ENCODE results near the gene SPDYE6.
"Not testable (repeated sequence)": the region's sequence is repeated elsewhere in the genome, so short reads cannot be mapped to it uniquely, and the experiment has no call there.

The SPDYE6 gene

DNA sequence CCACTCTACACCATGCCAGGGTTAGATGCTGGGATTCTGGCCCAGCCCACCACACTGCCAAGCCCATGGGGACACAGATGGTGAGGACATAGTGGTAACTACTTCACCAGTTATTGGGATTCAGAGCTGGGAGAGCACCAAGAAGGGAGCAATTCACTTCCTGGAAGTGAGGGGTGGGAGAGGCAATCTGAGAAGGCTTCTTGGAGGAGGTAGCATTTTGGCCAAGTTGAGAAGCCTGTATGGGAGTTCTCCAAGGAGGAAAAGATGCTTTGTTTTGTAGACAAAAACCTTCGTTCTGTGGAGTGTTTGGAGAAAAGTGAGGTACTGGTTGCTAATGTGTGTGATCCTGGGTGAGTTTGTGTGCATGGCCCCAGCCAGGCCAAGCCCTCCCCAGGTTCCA, 36.1 kb upstream of the SPDYE6 start:
- 96 to 98% methylated on average over 1 of the region's 1 CpG for WGBS, 2 experiments
- Histone ChIP-seq H3K27ac (ENCODE audit: insufficient read depth, low read depth, low read length, poor library complexity, severe bottlenecking) (no peak overlapping the region), H3K4me3 (ENCODE audit: insufficient read depth, low read depth, low read length) (no peak overlapping the region), H3K27me3 (ENCODE audit: control insufficient read depth, insufficient read depth, low read length, poor library complexity, severe bottlenecking) (no peaks in the 10 kb centered on the region), H3K4me1 (ENCODE audit: control insufficient read depth, insufficient read depth, low read length) (peaks cover 3% of the 10 kb centered on the region), H3K36me3 (ENCODE audit: control insufficient read depth, insufficient read depth, low read length) (peaks cover 6% of the 10 kb centered on the region), H3K9me3 (ENCODE audit: control insufficient read depth, low read length) (no peaks in the 10 kb centered on the region)

DNA sequence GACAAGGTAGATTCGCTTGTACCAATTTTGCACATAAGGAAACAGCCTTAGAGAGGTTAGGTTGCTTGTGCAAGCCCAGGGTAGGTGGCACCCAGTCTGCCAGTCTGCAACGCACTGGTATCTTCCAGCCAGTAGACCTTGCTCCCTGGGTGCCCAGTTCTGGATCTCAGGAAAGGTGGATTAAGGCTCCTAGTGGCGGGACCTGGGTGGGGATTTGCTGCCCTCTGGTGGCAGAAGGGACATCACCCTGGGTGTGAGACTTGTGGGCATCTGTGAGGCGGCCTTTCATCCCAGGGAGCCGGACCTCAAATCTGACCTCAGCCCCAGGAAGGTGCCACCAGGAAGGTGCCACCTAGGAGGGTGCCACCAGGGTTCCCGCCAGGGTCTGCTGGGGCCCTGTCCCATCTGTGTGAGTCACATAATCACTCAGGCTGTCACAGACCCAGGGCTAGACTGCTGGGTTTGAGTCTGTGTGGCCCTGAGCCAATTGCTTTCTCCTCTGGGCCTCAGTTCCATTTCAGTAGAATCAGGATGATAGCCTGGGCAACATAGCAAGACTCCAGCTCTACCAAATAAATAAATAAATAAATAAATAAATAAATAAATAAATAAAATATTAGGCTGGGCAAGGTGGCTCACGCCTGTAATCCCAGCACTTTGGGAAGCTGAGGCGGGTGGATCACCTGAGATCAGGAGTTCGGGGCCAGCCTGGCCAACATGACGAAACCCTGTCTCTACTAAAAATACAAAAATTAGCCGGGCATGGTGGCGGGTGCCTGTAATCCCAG, 34.6 kb upstream of the SPDYE6 start:
- no peaks in the 10 kb centered on the region for H3K9me3 ChIP-seq (ENCODE audit: control insufficient read depth, low read length)

DNA sequence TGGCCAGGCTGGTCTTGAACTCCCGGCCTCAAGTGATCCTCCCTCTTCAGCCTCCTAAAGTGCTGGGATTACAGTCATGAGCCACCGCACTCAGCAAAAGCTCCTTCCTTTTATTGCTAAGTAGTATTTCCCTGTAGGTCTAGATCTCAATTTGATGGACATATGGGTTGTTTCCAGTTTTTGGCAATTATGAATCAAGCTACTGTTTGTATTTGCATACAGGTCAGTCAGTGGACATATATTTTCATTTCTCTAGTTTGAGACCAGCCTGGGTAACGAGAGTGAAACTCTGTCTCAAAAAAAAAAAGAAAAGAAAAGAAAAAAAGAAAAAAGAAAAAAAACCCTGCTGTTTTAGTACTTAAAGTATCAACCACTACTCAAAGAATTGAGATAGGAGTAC, 33.6 kb upstream of the SPDYE6 start:
- H3K27ac ChIP-seq (ENCODE audit: insufficient read depth, low read depth, low read length, poor library complexity, severe bottlenecking) = no peak overlapping the region
- no peaks in the 10 kb centered on the region for H3K27me3 ChIP-seq (ENCODE audit: control insufficient read depth, insufficient read depth, low read length, poor library complexity, severe bottlenecking)
- H3K9me3 ChIP-seq (ENCODE audit: control insufficient read depth, low read length) = no peaks in the 10 kb centered on the region
- peaks cover 6% of the 10 kb centered on the region for H3K36me3 ChIP-seq (ENCODE audit: control insufficient read depth, insufficient read depth, low read length)
- H3K4me1 ChIP-seq (ENCODE audit: control insufficient read depth, insufficient read depth, low read length) = no peaks in the 10 kb centered on the region
- WGBS, 2 experiments = 92 to 96% methylated on average over 3 of the region's 3 CpGs
- no peak overlapping the region for H3K4me3 ChIP-seq (ENCODE audit: insufficient read depth, low read depth, low read length)

More for the DNA sequence above, 34.6 kb upstream of the SPDYE6 start:
- no peak overlapping the region for H3K4me3 ChIP-seq (ENCODE audit: insufficient read depth, low read depth, low read length)
- WGBS, 2 experiments = 70 to 75% methylated on average over 8 to 11 of the region's 12 CpGs
- no peaks in the 10 kb centered on the region for H3K27me3 ChIP-seq (ENCODE audit: control insufficient read depth, insufficient read depth, low read length, poor library complexity, severe bottlenecking)
- H3K27ac ChIP-seq (ENCODE audit: insufficient read depth, low read depth, low read length, poor library complexity, severe bottlenecking) = no peak overlapping the region
- H3K36me3 ChIP-seq (ENCODE audit: control insufficient read depth, insufficient read depth, low read length) = peaks cover 6% of the 10 kb centered on the region
- no peaks in the 10 kb centered on the region for H3K4me1 ChIP-seq (ENCODE audit: control insufficient read depth, insufficient read depth, low read length)

DNA sequence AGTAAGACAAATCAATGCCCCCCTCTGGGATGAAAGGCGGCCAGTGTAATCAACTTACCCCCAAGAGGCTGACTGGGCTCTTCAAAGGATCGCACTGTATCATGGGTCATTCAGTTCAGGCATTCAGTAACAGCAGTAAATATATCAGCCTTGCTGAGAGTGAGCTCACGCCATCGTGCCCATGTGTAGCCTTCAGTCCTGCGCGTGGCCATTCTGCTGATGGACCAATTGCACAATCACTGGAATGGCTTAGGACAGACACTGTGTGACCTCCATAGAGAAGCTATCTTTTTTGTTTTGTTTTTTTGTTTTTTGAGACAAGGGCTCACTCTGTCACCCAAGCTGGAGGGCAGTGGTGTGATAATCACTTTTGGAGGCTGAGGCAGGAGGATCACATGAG, 30.8 kb upstream of the SPDYE6 start:
- WGBS, 2 experiments = 95 to 97% methylated on average over 6 of the region's 6 CpGs
- H3K27me3 ChIP-seq (ENCODE audit: control insufficient read depth, insufficient read depth, low read length, poor library complexity, severe bottlenecking) = no peaks in the 10 kb centered on the region
- H3K9me3 ChIP-seq (ENCODE audit: control insufficient read depth, low read length) = no peaks in the 10 kb centered on the region
- H3K4me3 ChIP-seq (ENCODE audit: insufficient read depth, low read depth, low read length) = no peak overlapping the region
- no peak overlapping the region for H3K27ac ChIP-seq (ENCODE audit: insufficient read depth, low read depth, low read length, poor library complexity, severe bottlenecking)
- H3K4me1 ChIP-seq (ENCODE audit: control insufficient read depth, insufficient read depth, low read length) = no peaks in the 10 kb centered on the region
- peaks cover 3% of the 10 kb centered on the region for H3K36me3 ChIP-seq (ENCODE audit: control insufficient read depth, insufficient read depth, low read length)

DNA sequence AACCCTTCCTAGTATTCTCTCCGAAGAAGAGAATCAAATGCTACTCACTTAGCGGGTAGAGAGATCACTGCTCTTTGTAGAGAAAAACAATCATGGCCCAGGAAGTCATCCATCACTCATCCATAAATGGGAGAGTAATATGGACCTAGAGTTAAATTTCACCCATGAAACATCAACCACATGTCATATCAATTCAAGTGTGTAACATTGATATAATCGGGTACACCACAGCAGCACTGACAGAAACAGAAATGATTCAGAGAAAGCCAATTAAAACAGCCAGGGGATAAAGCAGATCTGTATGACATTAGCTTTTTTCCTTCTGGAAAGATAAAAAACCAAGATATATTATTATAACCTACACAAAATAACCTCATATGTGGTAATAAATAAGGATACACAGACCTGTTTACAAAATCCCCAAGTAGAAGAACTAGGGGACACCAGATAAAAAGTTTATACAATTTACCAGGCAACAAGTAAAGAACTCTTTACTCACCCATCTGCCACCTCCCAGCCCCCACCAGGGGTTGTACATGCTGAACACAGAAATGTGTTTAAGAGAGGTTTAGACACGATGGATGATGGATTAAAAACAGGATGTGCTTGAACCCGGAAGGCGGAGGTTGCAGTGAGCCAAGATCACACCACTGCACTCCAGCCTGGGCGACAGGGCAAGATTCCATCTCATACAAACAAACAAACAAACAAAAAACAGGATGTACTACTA, 25.6 kb upstream of the SPDYE6 start:
- H3K27ac ChIP-seq (ENCODE audit: insufficient read depth, low read depth, low read length, poor library complexity, severe bottlenecking); H3K36me3 ChIP-seq (ENCODE audit: control insufficient read depth, insufficient read depth, low read length); H3K27me3 ChIP-seq (ENCODE audit: control insufficient read depth, insufficient read depth, low read length, poor library complexity, severe bottlenecking); H3K4me1 ChIP-seq (ENCODE audit: control insufficient read depth, insufficient read depth, low read length); H3K4me3 ChIP-seq (ENCODE audit: insufficient read depth, low read depth, low read length); H3K9me3 ChIP-seq (ENCODE audit: control insufficient read depth, low read length): not testable (repeated sequence)
- 88 to 95% methylated on average over 5 to 6 of the region's 7 CpGs for WGBS, 2 experiments

DNA sequence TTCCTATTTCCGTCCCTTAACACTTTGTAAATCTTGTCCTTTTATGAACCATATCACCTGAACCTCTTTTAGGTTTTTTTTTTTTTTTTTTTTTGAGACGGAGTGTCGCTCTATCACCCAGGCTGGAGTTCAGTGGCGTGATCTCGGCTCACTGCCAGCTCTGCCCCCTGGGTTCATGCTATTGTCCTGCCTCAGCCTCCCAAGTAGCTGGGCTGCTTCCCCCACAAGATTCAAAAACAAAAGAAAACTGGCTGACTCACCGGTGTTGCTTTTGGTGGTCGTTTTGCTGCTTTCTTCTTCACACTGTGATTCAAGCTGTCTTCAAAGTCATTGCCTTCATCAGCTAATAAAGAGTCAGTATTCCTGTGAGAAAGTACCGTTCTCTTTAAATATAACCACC, 24.6 kb upstream of the SPDYE6 start:
- H3K27me3 ChIP-seq (ENCODE audit: control insufficient read depth, insufficient read depth, low read length, poor library complexity, severe bottlenecking); H3K9me3 ChIP-seq (ENCODE audit: control insufficient read depth, low read length); H3K27ac ChIP-seq (ENCODE audit: insufficient read depth, low read depth, low read length, poor library complexity, severe bottlenecking); H3K4me3 ChIP-seq (ENCODE audit: insufficient read depth, low read depth, low read length); H3K36me3 ChIP-seq (ENCODE audit: control insufficient read depth, insufficient read depth, low read length); H3K4me1 ChIP-seq (ENCODE audit: control insufficient read depth, insufficient read depth, low read length): not testable (repeated sequence)
- WGBS, 2 experiments = 41 to 43% methylated on average over 8 of the region's 8 CpGs

DNA sequence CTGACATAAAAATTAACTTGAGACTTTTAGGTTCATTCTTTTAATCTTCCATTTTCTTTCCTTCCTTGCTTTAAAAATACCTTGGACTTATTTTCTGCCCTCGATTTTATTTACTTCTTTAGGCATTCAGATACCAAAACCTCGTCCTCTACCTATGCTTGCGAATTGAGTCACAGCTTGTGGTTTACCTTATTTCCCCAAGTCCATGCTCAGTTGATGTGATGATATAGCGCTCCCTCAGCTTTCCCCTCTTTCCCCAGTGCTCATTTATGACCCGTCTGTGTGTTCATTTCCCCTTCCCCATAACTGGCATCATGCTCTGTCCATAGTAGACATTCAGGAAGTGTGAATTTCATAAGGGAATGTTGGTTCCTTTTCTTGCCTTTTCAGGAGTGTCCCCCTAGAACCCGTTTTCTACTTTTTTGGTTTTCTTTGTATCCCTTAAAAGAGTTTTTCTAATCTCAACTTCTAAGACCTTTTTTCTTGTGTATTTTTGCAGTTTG, 20.8 kb upstream of the SPDYE6 start:
- H3K27ac ChIP-seq (ENCODE audit: insufficient read depth, low read depth, low read length, poor library complexity, severe bottlenecking) = no peak overlapping the region
- H3K4me3 ChIP-seq (ENCODE audit: insufficient read depth, low read depth, low read length) = no peak overlapping the region
- H3K27me3 ChIP-seq (ENCODE audit: control insufficient read depth, insufficient read depth, low read length, poor library complexity, severe bottlenecking) = no peaks in the 10 kb centered on the region
- no peaks in the 10 kb centered on the region for H3K9me3 ChIP-seq (ENCODE audit: control insufficient read depth, low read length)
- H3K36me3 ChIP-seq (ENCODE audit: control insufficient read depth, insufficient read depth, low read length) = no peaks in the 10 kb centered on the region
- 94% methylated on average over 6 of the region's 6 CpGs for WGBS, 2 experiments
- H3K4me1 ChIP-seq (ENCODE audit: control insufficient read depth, insufficient read depth, low read length) = no peaks in the 10 kb centered on the region

DNA sequence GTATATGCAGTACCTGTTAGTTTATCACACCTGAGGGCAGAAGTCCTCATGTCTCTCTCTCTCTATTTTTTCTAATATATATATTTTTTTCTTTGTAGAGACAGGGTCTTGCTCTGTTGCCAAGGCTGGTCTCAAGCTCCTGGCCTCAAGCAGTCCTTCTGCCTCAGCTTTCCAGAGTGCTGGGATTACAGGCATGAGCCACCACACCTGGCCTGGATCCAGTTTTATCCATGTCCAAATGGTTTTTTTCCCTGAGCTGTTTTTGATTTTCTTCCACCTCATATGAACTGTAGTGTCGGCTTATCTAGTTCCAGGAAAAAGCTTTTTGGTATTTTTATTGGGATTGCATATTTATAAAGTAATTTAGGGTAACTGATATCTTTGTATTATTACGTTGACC, 16.6 kb upstream of the SPDYE6 start:
- not testable (repeated sequence) for H3K27me3 ChIP-seq (ENCODE audit: control insufficient read depth, insufficient read depth, low read length, poor library complexity, severe bottlenecking); H3K9me3 ChIP-seq (ENCODE audit: control insufficient read depth, low read length); H3K4me1 ChIP-seq (ENCODE audit: control insufficient read depth, insufficient read depth, low read length); H3K36me3 ChIP-seq (ENCODE audit: control insufficient read depth, insufficient read depth, low read length); H3K27ac ChIP-seq (ENCODE audit: insufficient read depth, low read depth, low read length, poor library complexity, severe bottlenecking); H3K4me3 ChIP-seq (ENCODE audit: insufficient read depth, low read depth, low read length)
- no CpG with 5 or more reads among the region's 2 CpGs for WGBS, 2 experiments

DNA sequence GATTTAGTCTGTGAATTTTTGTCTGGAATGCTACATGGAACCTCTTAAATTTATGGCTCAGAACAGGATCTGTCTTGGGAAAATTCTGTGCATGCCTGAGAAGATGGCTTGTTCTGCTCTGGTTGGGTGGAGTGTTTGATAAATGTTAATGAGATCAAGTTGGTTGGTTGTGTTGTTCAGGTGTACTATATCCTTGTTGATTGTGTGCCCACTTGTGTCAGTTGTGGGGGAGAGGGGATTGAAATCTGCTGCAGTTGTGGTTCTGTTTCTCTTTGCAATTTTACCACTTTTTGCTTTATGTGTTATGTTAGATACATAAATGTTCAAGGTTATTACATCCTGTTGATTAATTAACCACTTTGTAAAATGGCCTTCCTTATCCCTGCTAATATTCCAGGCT, 13.8 kb upstream of the SPDYE6 start:
- H3K27me3 ChIP-seq (ENCODE audit: control insufficient read depth, insufficient read depth, low read length, poor library complexity, severe bottlenecking) = not testable (repeated sequence)

DNA sequence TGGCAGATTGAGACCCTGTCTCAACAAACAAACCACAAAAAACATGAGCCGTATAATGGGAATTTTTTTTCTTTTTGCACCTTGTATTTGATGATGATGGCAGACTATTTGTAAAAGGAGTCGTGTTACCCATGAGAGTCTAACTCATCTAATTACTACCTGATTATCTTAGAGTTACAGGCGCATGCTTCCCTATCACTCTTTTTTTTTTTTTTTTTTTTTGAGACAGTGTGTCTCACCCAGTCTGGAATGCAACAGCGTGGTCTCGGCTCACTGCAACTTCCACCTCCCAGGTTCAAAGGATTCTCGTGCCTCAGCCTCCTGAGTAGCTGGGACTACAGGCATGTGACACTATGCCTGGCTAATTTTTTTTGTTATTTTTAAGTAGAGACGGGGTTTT, 9.1 kb upstream of the SPDYE6 start:
- not testable (repeated sequence) for H3K27ac ChIP-seq (ENCODE audit: insufficient read depth, low read depth, low read length, poor library complexity, severe bottlenecking); H3K4me3 ChIP-seq (ENCODE audit: insufficient read depth, low read depth, low read length); H3K9me3 ChIP-seq (ENCODE audit: control insufficient read depth, low read length); H3K4me1 ChIP-seq (ENCODE audit: control insufficient read depth, insufficient read depth, low read length); H3K36me3 ChIP-seq (ENCODE audit: control insufficient read depth, insufficient read depth, low read length); H3K27me3 ChIP-seq (ENCODE audit: control insufficient read depth, insufficient read depth, low read length, poor library complexity, severe bottlenecking)
- WGBS, 2 experiments = 88 to 89% methylated on average over 3 of the region's 7 CpGs

More for the DNA sequence above, 13.8 kb upstream of the SPDYE6 start:
- H3K27ac ChIP-seq (ENCODE audit: insufficient read depth, low read depth, low read length, poor library complexity, severe bottlenecking); H3K36me3 ChIP-seq (ENCODE audit: control insufficient read depth, insufficient read depth, low read length); H3K4me3 ChIP-seq (ENCODE audit: insufficient read depth, low read depth, low read length); H3K9me3 ChIP-seq (ENCODE audit: control insufficient read depth, low read length); H3K4me1 ChIP-seq (ENCODE audit: control insufficient read depth, insufficient read depth, low read length): not testable (repeated sequence)

Measured in ectodermal cell (in vitro differentiated cells).